H1 (cell line): ENCODE data around the gene CMKLR1. TPM values are rescaled to one million over a fixed set of nuclear protein-coding genes. Genes with fewer than 3 reads are reported as not detected.

Source experiments
- BACH1 ChIP-seq: IDR thresholded peaks from 2 replicates; pipeline ENCODE4 v1.6.1; 2012; ENCODE audit warnings: low read length, improper control_type of control experiment
- CHD7 ChIP-seq: fragments of 300-600 bp; sonication (generic); IDR thresholded peaks from 2 replicates; pipeline ENCODE4 v1.7.1; 2012; ENCODE audit warnings: low read length, moderate library complexity, mild to moderate bottlenecking, inconsistent platforms; ENCODE audit not compliant: insufficient replicate concordance
- CREB1 ChIP-seq: IDR thresholded peaks from 2 replicates; pipeline ENCODE4 v1.6.1; 2012; ENCODE audit warnings: inconsistent platforms
- JUND ChIP-seq: IDR thresholded peaks from 2 replicates; pipeline ENCODE4 v1.6.1; 2011; ENCODE audit warnings: mild to moderate bottlenecking, improper control_type of control experiment, low read length
- PHF8 ChIP-seq: fragments of 200-600 bp; sonication (generic); conservative IDR thresholded peaks from 2 replicates; pipeline ENCODE4 v1.7.1; 2012; ENCODE audit warnings: low read depth, mild to moderate bottlenecking, inconsistent platforms, low read length, moderate library complexity
- POU5F1 ChIP-seq: IDR thresholded peaks from 2 replicates; pipeline ENCODE4 v1.6.1; 2011; ENCODE audit warnings: low read depth, mild to moderate bottlenecking, low read length, moderate library complexity
- RFX5 ChIP-seq: IDR thresholded peaks from 2 replicates; pipeline ENCODE4 v1.6.1; 2011; ENCODE audit warnings: low read depth, low read length, improper control_type of control experiment, borderline replicate concordance
- SAP30 ChIP-seq: fragments of 300-600 bp; sonication (generic); IDR thresholded peaks from 2 replicates; pipeline ENCODE4 v1.7.1; 2012; ENCODE audit warnings: low read length, moderate library complexity, mild to moderate bottlenecking, inconsistent platforms; ENCODE audit not compliant: insufficient read depth, insufficient replicate concordance
- SP2 ChIP-seq: IDR thresholded peaks from 2 replicates; pipeline ENCODE4 v1.6.1; 2012; ENCODE audit warnings: mild to moderate bottlenecking, low read length, inconsistent platforms
- TBP ChIP-seq: IDR thresholded peaks from 2 replicates; pipeline ENCODE4 v1.6.1; 2011; ENCODE audit warnings: low read depth, low read length, improper control_type of control experiment
- polyA plus RNA-seq, 7 experiments: library from polyadenylated mRNA; depleted of rRNA in 3 of 7; stranded (reverse) in 5 of 7; unstranded in 2 of 7; fragments of >200 nt in 5 of 7; fragments of 200-250 nt in 2 of 7; gene quantifications; 1 replicate in 5 of 7; 2 replicates in 1 of 7; 4 replicates in 1 of 7; pipeline versions ENCODE4 v1.2.1 to v1.2.3, GENCODE V29; 2011 to 2013; ENCODE audit warnings: missing spikeins in 2 of 7, mixed read lengths in 2 of 7
- total RNA-seq: library from RNA; stranded (reverse); fragmentation: NEBNext Ultra II Directional; extraction: Animal tissue kit (Norgen Biotek cat#: 25700); gene quantifications from 2 replicates; pipeline ENCODE4 v1.2.1, GENCODE V29; 2021

The CMKLR1 gene
- total and polyA plus RNA-seq, 2 of the 8 experiments (the other 6 are each of a cell fraction or from before 2014, with no cell fraction given) = 2.1 to 2.8 TPM

- TF ChIP-seq CHD7 = no peak
- TF ChIP-seq TBP = no peak
- no peak for TF ChIP-seq BACH1
- TF ChIP-seq CREB1 = no peak
- TF ChIP-seq POU5F1 = no peak
- no peak for TF ChIP-seq PHF8
- TF ChIP-seq JUND = no peak
- TF ChIP-seq SP2 = no peak
- no peak for TF ChIP-seq SAP30
- no peak for TF ChIP-seq RFX5
Observed at GRCh38 chr12:108273217-108273616, 65.9 kb downstream of the CMKLR1 start (continued).
